NCI-H2171 treated with DMSO at 0.1 percent for 48 hours (cell line): ENCODE measurements around the gene KRTAP19-7.

Experiments used
- DNase-seq: peaks from one replicate; lab custom pipeline; 2025; lab: John Stamatoyannopoulos, UW

KRTAP19-7 gene

DNA sequence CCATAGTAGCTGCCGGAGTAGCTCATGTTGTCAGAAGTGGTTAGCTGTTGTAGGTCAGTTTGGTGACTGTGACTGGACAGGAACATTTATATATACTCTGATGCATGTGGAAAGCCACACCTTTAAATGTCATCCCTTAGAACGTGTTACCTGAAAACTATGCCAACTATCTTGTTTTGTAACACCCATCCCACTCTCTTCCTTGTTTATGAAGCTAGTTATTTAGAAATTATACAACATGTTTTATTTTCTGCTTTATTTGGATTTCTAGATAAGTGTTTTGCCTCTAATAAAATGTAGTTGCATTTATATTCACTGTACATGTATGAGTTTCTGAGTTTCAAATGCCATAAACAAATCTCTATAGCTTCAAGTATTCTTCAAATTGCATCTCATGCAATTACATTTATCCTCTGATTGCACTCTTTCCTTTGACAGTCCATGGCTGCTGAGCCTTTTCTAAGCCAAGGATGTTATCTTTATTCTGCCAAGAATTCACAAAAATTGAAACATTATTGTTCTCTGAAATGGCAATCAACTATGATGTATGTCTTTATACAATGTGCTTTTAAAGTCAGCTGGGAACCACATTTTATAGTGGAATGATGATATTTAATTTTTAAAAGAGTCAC, at the start of gene KRTAP19-7:
Gene KRTAP19-7, minus strand, starts transcription at position 51 of the 632 bp plus-strand sequence. Its CDS starts 25 bp downstream, at position 26.
- DNase-seq, result no peak

GRCh38 chr21:30605968-30606367, 44.9 kb upstream of the KRTAP19-7 start:
- DNase-seq, result no peak

- no peak for DNase-seq
These were observed 39.7 kb upstream of the KRTAP19-7 start, which contains the start of gene KRTAP22-1 for GRCh38 chr21:30600787-30601186. TSS of gene KRTAP22-1 (plus strand) at chr21:30601087.

- DNase-seq, result no peak
These were observed 37.7 kb upstream of the KRTAP19-7 start, which contains the start of gene KRTAP6-2 for GRCh38 chr21:30598802-30599201. TSS of gene KRTAP6-2 (minus strand) at chr21:30598902. CDS start at chr21:30598874, 28 bp downstream.

- DNase-seq, result no peak
These were observed 31.0 kb upstream of the KRTAP19-7 start, which contains the start of gene KRTAP6-3 for GRCh38 chr21:30592140-30592539. TSS of gene KRTAP6-3 (plus strand) at chr21:30592440. CDS start at chr21:30592446, 6 bp downstream.

GRCh38 chr21:30590297-30590696, 29.2 kb upstream of the KRTAP19-7 start, which contains the start of gene KRTAP22-2:
TSS of gene KRTAP22-2 (minus strand) at chr21:30590397.
- DNase-seq, result no peak

GRCh38 chr21:30582870-30583269, 21.8 kb upstream of the KRTAP19-7 start:
- DNase-seq, result no peak

GRCh38 chr21:30580132-30580531, 19.0 kb upstream of the KRTAP19-7 start:
- no peak for DNase-seq

DNA sequence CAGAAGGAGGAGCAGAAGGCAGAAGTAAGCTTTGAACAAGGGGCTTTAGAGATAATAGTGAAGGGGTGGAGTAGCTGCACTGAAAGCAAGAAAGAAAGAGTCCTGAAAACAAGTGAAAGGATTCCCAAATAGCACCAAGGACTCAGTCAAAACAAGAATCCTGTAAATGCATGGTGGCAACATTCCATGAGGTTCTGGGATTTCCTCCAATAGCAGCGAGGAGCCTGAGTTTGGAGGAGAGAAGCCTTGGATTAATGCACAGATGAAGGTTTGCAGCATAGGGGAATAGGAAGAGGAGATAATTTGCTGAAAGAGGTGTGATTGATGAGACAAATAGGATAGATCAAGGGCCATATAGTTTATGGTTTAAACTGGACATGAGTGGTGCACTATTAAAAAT, 18.2 kb upstream of the KRTAP19-7 start:
- no peak for DNase-seq

DNA sequence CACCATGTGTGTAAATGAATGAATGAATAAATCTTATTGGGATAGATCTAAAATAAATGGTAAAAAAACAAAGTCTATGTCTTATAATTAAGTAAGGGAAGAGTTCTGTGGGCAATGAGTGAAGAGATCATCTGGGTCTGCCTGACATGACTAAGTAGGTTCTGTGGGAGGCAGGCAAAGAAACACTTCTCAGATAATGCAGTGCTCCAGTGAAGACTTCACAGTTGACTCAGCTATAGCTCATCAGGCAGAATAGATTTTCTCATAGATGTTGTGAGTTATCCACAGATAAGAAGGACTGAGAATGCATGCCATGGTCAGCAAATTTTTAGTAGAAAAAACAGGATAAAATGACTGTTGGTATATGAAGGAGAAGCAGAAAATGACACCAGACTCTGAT, 16.7 kb upstream of the KRTAP19-7 start:
- DNase-seq, result no peak

- no peak for DNase-seq
These were observed 6.5 kb upstream of the KRTAP19-7 start for GRCh38 chr21:30567617-30568016.

GRCh38 chr21:30563630-30564029, 2.5 kb upstream of the KRTAP19-7 start:
- DNase-seq, result no peak

DNA sequence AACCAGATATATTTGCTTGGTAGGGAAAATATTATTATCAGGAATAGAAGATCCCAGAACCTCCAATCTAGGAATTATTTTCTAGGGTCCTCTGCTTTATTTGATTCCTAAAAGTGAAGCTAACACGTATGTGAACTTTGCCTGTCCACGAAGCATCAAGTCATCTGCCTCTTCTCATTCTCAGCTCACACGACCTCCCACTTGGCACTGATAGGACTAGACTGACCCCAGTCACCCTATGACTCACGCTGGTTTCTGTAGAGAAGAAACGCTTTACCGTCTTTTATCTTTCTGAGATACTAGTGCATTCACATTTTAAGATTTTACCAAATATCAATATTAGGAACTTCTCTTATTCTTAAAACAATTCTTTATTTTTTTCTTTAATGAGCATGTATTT, 2.0 kb upstream of the KRTAP19-7 start:
- no peak for DNase-seq

GRCh38 chr21:30561957-30562356, 843 bp upstream of the KRTAP19-7 start:
- DNase-seq, result no peak

- DNase-seq, result no peak
These were observed 6.0 kb downstream of the KRTAP19-7 start for GRCh38 chr21:30555095-30555494.

GRCh38 chr21:30552782-30553181, 8.3 kb downstream of the KRTAP19-7 start:
- DNase-seq, result no peak

GRCh38 chr21:30541764-30542163, 19.4 kb downstream of the KRTAP19-7 start, which contains the start of gene KRTAP19-6:
TSS of gene KRTAP19-6 (minus strand) at chr21:30541864. CDS start at chr21:30541833, 31 bp downstream.
- no peak for DNase-seq

DNA sequence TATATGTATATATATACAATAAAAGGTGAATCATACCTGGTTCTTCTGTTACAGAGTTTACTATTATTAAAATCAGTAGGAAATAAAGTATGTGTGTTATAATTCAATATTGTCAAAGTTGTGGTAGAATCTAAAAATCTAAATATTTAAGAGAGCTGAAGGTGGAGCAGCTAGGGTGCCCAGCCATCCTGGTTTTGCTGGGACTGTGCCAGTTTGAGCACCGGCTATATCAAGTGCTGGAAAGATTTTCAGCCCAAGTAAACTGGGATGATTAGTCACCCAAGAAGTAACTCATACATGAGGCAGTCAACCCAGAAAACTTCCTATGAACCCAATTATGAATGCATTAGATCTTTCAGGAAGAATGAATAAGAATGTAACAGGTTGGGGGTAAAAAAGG, 42.2 kb downstream of the KRTAP19-7 start:
- DNase-seq, result no peak

DNA sequence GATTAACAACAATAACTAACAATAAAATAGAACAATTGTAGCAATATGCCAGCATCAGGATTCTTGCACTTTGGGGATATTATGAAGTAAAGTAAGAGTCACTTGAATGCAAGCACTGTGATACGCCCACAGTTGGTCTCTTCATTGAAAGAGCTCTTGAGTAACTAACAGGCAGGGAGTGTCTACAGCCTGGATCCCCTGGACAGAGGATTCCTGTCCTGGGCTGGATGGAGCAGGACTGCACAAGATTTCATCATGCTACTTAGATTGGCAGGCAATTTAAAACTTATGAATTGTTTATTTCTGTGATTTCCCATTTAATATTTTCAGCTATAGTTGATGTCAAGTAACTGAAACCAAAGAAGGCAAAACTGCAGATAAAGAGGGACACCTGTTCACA, 45.4 kb downstream of the KRTAP19-7 start:
- DNase-seq, result no peak
